Smooth muscle cell (in vitro differentiated cells): ENCODE results near the gene EXD3. TPM values are rescaled to one million over a fixed set of nuclear protein-coding genes. Genes with fewer than 3 reads are reported as not detected.

ENCODE experiments used
- DNase-seq: peaks from one replicate; lab custom pipeline; 2025; ENCODE audit not compliant: unreplicated experiment; lab: John Stamatoyannopoulos, UW
- H2AFZ ChIP-seq: fragments of 200-600 bp; sonication (generic); 2 replicates; pipeline ENCODE4 v1.6.0; 2016; ENCODE audit warnings: antibody characterized with exemption, low read depth, mild to moderate bottlenecking
- H3F3A ChIP-seq: fragments of 200-600 bp; sonication (generic); 2 replicates; pipeline ENCODE4 v1.6.0; 2017; ENCODE audit warnings: antibody characterized with exemption, low read depth
- H3K27ac ChIP-seq: fragments of 200-600 bp; sonication (generic); 2 replicates; pipeline ENCODE4 v1.5.1; 2016; ENCODE audit warnings: low read depth, mild to moderate bottlenecking
- H3K27me3 ChIP-seq: fragments of 200-600 bp; sonication (generic); 2 replicates; pipeline ENCODE4 v1.6.1; 2016; ENCODE audit warnings: low read depth, mild to moderate bottlenecking
- H3K36me3 ChIP-seq: fragments of 200-600 bp; sonication (generic); 2 replicates; pipeline ENCODE4 v1.5.1; 2016; ENCODE audit warnings: low read depth
- H3K4me1 ChIP-seq: fragments of 200-600 bp; sonication (generic); 2 replicates; pipeline ENCODE4 v1.5.1; 2016; ENCODE audit warnings: low read depth
- H3K4me2 ChIP-seq: fragments of 200-600 bp; sonication (generic); 2 replicates; pipeline ENCODE4 v1.6.0; 2016; ENCODE audit warnings: mild to moderate bottlenecking
- H3K4me3 ChIP-seq: fragments of 200-600 bp; sonication (generic); 2 replicates; pipeline ENCODE4 v1.5.1; 2016; ENCODE audit warnings: mild to moderate bottlenecking
- H3K79me2 ChIP-seq: fragments of 200-600 bp; sonication (generic); 2 replicates; pipeline ENCODE4 v1.6.0; 2016; ENCODE audit warnings: low read depth, mild to moderate bottlenecking
- H3K9ac ChIP-seq: fragments of 200-600 bp; sonication (generic); 2 replicates; pipeline ENCODE4 v1.6.0; 2016; ENCODE audit warnings: low read depth
- H3K9me3 ChIP-seq: fragments of 200-600 bp; sonication (generic); replicated peaks from 2 replicates; pipeline ENCODE4 v1.5.1; 2016; ENCODE audit warnings: low read depth
- H4K20me1 ChIP-seq: fragments of 200-600 bp; sonication (generic); 2 replicates; pipeline ENCODE4 v1.6.0; 2016; ENCODE audit warnings: low read depth
- WGBS: methylation state at CpG from one replicate; pipeline ENCODE4 v1.1.7; 2016; ENCODE audit warnings: low lambda C conversion rate; 5-methylcytosine and 5-hydroxymethylcytosine counted together
- polyA plus RNA-seq: library from polyadenylated mRNA; unstranded; fragments of >200 nt; fragmentation: Nextera tagmentation; extraction: Ambion mirVana; gene quantifications from 2 replicates; pipeline ENCODE4 v1.2.1, GENCODE V29; 2016
- total RNA-seq: library from RNA; depleted of rRNA; stranded (reverse); fragments of >200 nt; gene quantifications from 2 replicates; pipeline ENCODE4 v1.2.3, GENCODE V29; 2014
- TF ChIP-seq, protein P1 (sequence below): fragments of 200-600 bp; sonication (generic); IDR thresholded peaks from 2 replicates; pipeline ENCODE4 v1.5.1; 2017; ENCODE audit warnings: borderline replicate concordance, mild to moderate bottlenecking, antibody characterized with exemption; ENCODE audit not compliant: insufficient read depth, poor library complexity, severe bottlenecking

EXD3 gene
- total and polyA plus RNA-seq, 2 experiments from 2014 or later = 3.1 to 15.7 TPM

DNA sequence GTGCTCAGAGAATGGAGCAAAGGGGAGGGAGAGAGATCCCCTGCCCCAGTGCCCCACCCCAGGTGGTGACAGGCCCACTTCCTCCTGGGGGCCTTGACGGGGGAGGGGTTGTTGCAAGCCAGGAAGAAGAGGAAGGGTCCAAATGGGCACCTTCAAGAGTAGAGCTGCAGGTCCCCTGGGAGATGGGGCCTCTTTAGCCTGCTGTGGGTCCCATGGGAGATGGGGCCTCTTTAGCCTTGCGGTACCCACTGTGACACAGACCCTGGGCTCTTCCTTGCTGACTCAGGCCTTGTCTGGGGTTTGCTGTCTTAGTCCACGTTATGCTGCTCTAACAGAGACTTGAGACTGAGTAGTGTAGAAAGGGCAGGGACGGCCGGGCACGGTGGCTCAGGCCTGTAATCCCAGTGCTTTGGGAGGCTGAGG is 155.0 kb downstream of the EXD3 start:
- Histone ChIP-seq H3K4me1 (no peaks in the 10 kb centered on the region), H3K36me3 (no peaks in the 10 kb centered on the region), H3K4me2 (no peak overlapping the region), H3K27ac (no peak overlapping the region), H4K20me1 (peaks cover 21% of the 10 kb centered on the region), H3F3A (no peaks in the 10 kb centered on the region), H3K9ac (no peak overlapping the region), H3K4me3 (no peak overlapping the region), H3K79me2 (no peaks in the 10 kb centered on the region), H3K27me3 (no peaks in the 10 kb centered on the region), H2AFZ (no peak overlapping the region), H3K9me3 (no peaks in the 10 kb centered on the region)
- whole genome bisulfite sequencing = 93% methylated on average over 6 of the region's 6 CpGs
- DNase-seq = no peak
- TF ChIP-seq, protein P1, sequence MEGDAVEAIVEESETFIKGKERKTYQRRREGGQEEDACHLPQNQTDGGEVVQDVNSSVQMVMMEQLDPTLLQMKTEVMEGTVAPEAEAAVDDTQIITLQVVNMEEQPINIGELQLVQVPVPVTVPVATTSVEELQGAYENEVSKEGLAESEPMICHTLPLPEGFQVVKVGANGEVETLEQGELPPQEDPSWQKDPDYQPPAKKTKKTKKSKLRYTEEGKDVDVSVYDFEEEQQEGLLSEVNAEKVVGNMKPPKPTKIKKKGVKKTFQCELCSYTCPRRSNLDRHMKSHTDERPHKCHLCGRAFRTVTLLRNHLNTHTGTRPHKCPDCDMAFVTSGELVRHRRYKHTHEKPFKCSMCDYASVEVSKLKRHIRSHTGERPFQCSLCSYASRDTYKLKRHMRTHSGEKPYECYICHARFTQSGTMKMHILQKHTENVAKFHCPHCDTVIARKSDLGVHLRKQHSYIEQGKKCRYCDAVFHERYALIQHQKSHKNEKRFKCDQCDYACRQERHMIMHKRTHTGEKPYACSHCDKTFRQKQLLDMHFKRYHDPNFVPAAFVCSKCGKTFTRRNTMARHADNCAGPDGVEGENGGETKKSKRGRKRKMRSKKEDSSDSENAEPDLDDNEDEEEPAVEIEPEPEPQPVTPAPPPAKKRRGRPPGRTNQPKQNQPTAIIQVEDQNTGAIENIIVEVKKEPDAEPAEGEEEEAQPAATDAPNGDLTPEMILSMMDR = no peak

DNA sequence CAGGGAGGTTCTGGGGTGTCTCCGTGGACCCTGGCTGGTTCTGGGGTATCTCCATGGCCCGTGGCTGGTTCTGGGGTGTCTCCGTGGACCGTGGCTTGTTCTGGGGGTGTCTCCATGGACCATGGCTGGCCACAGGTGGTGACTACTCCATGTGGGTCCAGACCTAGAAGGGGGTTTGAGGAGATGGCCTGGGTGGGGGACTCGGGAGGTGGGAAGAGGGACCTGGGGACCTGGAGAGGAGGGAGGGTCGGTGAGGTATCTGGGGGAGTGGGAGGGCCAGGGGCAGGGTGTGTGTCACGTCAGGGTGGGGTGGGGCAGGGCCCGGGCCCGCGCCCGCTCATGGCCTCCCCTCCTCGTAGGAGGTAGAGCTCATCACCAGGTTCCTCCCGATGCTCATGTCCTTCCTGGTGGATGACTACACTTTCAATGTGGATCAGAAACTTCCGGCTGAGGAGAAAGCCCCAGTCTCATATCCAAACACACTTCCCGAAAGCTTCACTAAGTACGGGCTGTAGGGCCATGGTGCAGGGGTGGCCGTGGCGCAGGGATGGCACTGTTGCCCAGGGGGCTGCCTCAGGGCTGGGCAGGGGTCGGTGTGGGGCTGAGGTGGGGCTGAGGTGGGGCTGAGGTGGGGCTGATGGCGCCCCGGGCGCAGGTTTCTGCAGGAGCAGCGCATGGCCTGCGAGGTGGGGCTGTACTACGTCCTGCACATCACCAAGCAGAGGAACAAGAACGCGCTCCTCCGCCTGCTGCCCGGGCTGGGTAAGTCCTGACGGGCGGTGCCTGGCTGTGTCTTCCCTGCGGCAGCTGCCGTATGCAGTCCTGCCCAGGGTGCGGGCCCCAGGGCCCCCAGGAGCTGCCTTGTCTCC is 156.1 kb downstream of the EXD3 start:
- no peak overlapping the region for H3K9ac ChIP-seq
- no peaks in the 10 kb centered on the region for H3K36me3 ChIP-seq
- peaks cover 10% of the 10 kb centered on the region for H4K20me1 ChIP-seq
- H3K79me2 ChIP-seq = no peaks in the 10 kb centered on the region
- H3K4me2 ChIP-seq = no peak overlapping the region
- no peak for DNase-seq
- WGBS = 96% methylated on average over 25 of the region's 34 CpGs
- H3K27ac ChIP-seq = no peak overlapping the region
- H3K27me3 ChIP-seq = no peaks in the 10 kb centered on the region
- TF ChIP-seq, protein P1 = no peak
- H3F3A ChIP-seq = no peaks in the 10 kb centered on the region
- H3K9me3 ChIP-seq = no peaks in the 10 kb centered on the region
- no peak overlapping the region for H3K4me3 ChIP-seq
- H2AFZ ChIP-seq = no peak overlapping the region
- H3K4me1 ChIP-seq = no peaks in the 10 kb centered on the region

DNA sequence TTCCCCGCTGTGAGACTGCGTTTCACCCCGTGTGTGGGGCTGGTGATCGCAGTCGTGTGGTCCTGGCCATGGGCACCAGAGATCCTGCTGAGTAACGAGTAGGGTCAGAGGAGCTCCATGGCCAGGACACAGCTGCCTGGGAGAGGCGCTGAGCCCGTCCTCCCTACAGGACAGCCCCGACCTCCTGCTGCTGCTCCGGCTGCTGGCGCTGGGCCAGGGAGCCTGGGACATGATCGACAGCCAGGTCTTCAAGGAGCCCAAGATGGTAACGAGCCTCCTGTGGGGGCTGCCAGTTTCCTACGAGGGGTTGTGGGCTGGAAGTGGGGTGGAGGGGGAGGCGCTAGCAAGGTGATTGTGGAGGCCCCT is 156.8 kb downstream of the EXD3 start:
- 98% methylated on average over 15 of the region's 15 CpGs for WGBS
- Histone ChIP-seq H3K9me3 (no peaks in the 10 kb centered on the region), H3K36me3 (no peaks in the 10 kb centered on the region), H3K27ac (no peak overlapping the region), H3K4me2 (no peak overlapping the region), H2AFZ (no peak overlapping the region), H3K79me2 (no peaks in the 10 kb centered on the region), H3F3A (no peaks in the 10 kb centered on the region), H4K20me1 (peaks cover 6% of the 10 kb centered on the region), H3K4me3 (no peak overlapping the region), H3K4me1 (no peaks in the 10 kb centered on the region), H3K27me3 (no peaks in the 10 kb centered on the region), H3K9ac (no peak overlapping the region)
- DNase-seq = no peak
- TF ChIP-seq, protein P1 = no peak
